Measurements from ENCODE around the gene DNASE1. TPM values are rescaled to one million over a fixed set of nuclear protein-coding genes. Genes with fewer than 3 reads are reported as not detected.

The DNASE1 gene
- total RNA-seq, 1 experiment from 2014 or later, result 26.0 TPM

- no peak overlapping the region for H3K4me3 Mint-ChIP-seq (ENCODE audit: low read depth, unreplicated experiment)
- no peaks in the 10 kb centered on the region for H3K9me3 Mint-ChIP-seq (ENCODE audit: low read depth, unreplicated experiment)
- H3K36me3 Mint-ChIP-seq (ENCODE audit: insufficient read depth, unreplicated experiment), result peaks cover 57% of the 10 kb centered on the region
- CTCF ChIA-PET, result no interaction called here
- DNase-seq, result no peak
- no peaks in the 10 kb centered on the region for H3K4me1 Mint-ChIP-seq (ENCODE audit: low read depth, unreplicated experiment)
- no peaks in the 10 kb centered on the region for H3K27me3 Mint-ChIP-seq (ENCODE audit: unreplicated experiment)
- no peak overlapping the region for H3K27ac Mint-ChIP-seq (ENCODE audit: unreplicated experiment)
- intact Hi-C loops (cut with micrococcal nuclease; ENCODE audit: unreplicated experiment), result no loop called here
- no peak for TF ChIP-seq CTCF (IDR thresholded peaks at IDR 0.05; ENCODE audit: unreplicated experiment)
- no TSS peak for BruUV-seq (replicated peaks)
Observed at GRCh38 chr16:3665508-3665907, 11.0 kb downstream of the DNASE1 start.

GRCh38 chr16:3668626-3669025, 14.1 kb downstream of the DNASE1 start:
- intact Hi-C loops (cut with micrococcal nuclease; ENCODE audit: unreplicated experiment), result no loop called here
- no peaks in the 10 kb centered on the region for H3K27me3 Mint-ChIP-seq (ENCODE audit: unreplicated experiment)
- CTCF ChIA-PET, result no interaction called here
- H3K36me3 Mint-ChIP-seq (ENCODE audit: insufficient read depth, unreplicated experiment), result peaks cover 64% of the 10 kb centered on the region
- H3K9me3 Mint-ChIP-seq (ENCODE audit: low read depth, unreplicated experiment), result no peaks in the 10 kb centered on the region
- TF ChIP-seq CTCF (IDR thresholded peaks at IDR 0.05; ENCODE audit: unreplicated experiment), result no peak
- no peak overlapping the region for H3K27ac Mint-ChIP-seq (ENCODE audit: unreplicated experiment)
- H3K4me1 Mint-ChIP-seq (ENCODE audit: low read depth, unreplicated experiment), result no peaks in the 10 kb centered on the region
- no peak overlapping the region for H3K4me3 Mint-ChIP-seq (ENCODE audit: low read depth, unreplicated experiment)
- DNase-seq, result no peak
- no TSS peak for BruUV-seq (replicated peaks)

- CTCF ChIA-PET, result interaction anchor here (0.6 kb wide), 1 partner anchor 338 kb away, joined by 4 read pairs; no protein-coding TSS in a partner anchor
- DNase-seq, result no peak
- H3K4me3 Mint-ChIP-seq (ENCODE audit: low read depth, unreplicated experiment), result no peak overlapping the region
- no peak for TF ChIP-seq CTCF (IDR thresholded peaks at IDR 0.05; ENCODE audit: unreplicated experiment)
- no peaks in the 10 kb centered on the region for H3K4me1 Mint-ChIP-seq (ENCODE audit: low read depth, unreplicated experiment)
- no peaks in the 10 kb centered on the region for H3K27me3 Mint-ChIP-seq (ENCODE audit: unreplicated experiment)
- H3K27ac Mint-ChIP-seq (ENCODE audit: unreplicated experiment), result no peak overlapping the region
- peaks cover 66% of the 10 kb centered on the region for H3K36me3 Mint-ChIP-seq (ENCODE audit: insufficient read depth, unreplicated experiment)
- no TSS peak for BruUV-seq (replicated peaks)
- intact Hi-C loops (cut with micrococcal nuclease; ENCODE audit: unreplicated experiment), result no loop called here
- no peaks in the 10 kb centered on the region for H3K9me3 Mint-ChIP-seq (ENCODE audit: low read depth, unreplicated experiment)
Observed at GRCh38 chr16:3669082-3669481, 14.6 kb downstream of the DNASE1 start.

GRCh38 chr16:3670711-3671110, 16.2 kb downstream of the DNASE1 start:
- intact Hi-C loops (cut with micrococcal nuclease; ENCODE audit: unreplicated experiment), result no loop called here
- Mint-ChIP-seq H3K9me3 (ENCODE audit: low read depth, unreplicated experiment) (no peaks in the 10 kb centered on the region), H3K36me3 (ENCODE audit: insufficient read depth, unreplicated experiment) (peaks cover 77% of the 10 kb centered on the region), H3K4me3 (ENCODE audit: low read depth, unreplicated experiment) (no peak overlapping the region), H3K27me3 (ENCODE audit: unreplicated experiment) (no peaks in the 10 kb centered on the region), H3K4me1 (ENCODE audit: low read depth, unreplicated experiment) (no peaks in the 10 kb centered on the region), H3K27ac (ENCODE audit: unreplicated experiment) (no peak overlapping the region)
- CTCF ChIA-PET, result interaction anchor here (0.6 kb wide), 1 partner anchor 221 kb away, joined by 4 read pairs; no protein-coding TSS in a partner anchor
- BruUV-seq (replicated peaks), result no TSS peak
- no peak for TF ChIP-seq CTCF (IDR thresholded peaks at IDR 0.05; ENCODE audit: unreplicated experiment)
- no peak for DNase-seq
